ENCODE data around the gene UNC13D. TPM values are rescaled to one million over a fixed set of nuclear protein-coding genes. Genes with fewer than 3 reads are reported as not detected.

The UNC13D gene
- polyA plus RNA-seq, 1 donor from 2014 or later = 1.2 TPM

DNA sequence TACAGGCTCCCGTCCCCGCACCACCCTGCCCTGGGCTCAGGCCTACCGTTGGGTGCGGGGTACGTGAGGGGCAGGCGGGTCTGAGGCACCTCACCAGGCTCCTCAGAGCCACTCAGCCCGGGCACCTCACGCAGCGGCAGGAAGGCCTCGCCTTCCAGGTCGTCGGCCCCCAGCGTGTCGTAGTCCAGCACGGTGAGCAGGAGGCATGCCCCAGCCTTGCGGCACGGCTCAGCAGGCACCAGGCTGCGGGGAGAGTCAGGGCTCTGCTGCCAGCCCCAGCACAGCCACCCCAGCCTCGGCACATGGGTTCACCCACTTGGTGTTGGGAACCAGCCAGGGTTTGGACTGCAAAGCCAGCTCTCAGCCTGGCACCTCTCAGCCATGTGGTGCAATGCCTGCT, 15.5 kb downstream of the UNC13D start:
- Histone ChIP-seq H3K9me2 (ENCODE audit: insufficient read depth, low read length) (no peaks in the 10 kb centered on the region), H3K27me3 (ENCODE audit: insufficient read depth, low read depth, low read length) (no peaks in the 10 kb centered on the region), H3K79me2 (replicated peaks; ENCODE audit: insufficient read depth, low read length) (no peaks in the 10 kb centered on the region), H3K4me2 (ENCODE audit: low read length) (no peak overlapping the region), H3F3A (ENCODE audit: insufficient read depth, low read length, poor library complexity, severe bottlenecking) (no peaks in the 10 kb centered on the region), H3K36me3 (ENCODE audit: insufficient read depth, low read length) (no peaks in the 10 kb centered on the region), H2AFZ (ENCODE audit: low read depth, low read length) (no peak overlapping the region), H3K9me3 (ENCODE audit: low read length) (no peaks in the 10 kb centered on the region), H4K20me1 (ENCODE audit: insufficient read depth) (no peaks in the 10 kb centered on the region), H3K27ac (ENCODE audit: low read length) (no peak overlapping the region), H3K9ac (ENCODE audit: low read length) (no peak overlapping the region), H3K4me3 (ENCODE audit: low read length) (no peak overlapping the region)
- TF ChIP-seq EP300 (conservative IDR thresholded peaks at IDR 0.05; ENCODE audit: poor library complexity, severe bottlenecking) (no peak), POLR2AphosphoS5 (IDR thresholded peaks at IDR 0.05) (no peak), EZH2 (IDR thresholded peaks at IDR 0.05; ENCODE audit: borderline replicate concordance, insufficient read depth, low read length, poor library complexity, severe bottlenecking) (no peak), RAD21 (conservative IDR thresholded peaks at IDR 0.05) (no peak), MXI1 (conservative IDR thresholded peaks at IDR 0.05; ENCODE audit: poor library complexity, severe bottlenecking) (no peak), SMC3 (conservative IDR thresholded peaks at IDR 0.05; ENCODE audit: poor library complexity) (no peak), TAF1 (IDR thresholded peaks at IDR 0.05; ENCODE audit: low read depth) (no peak)
- TF ChIP-seq, protein P1, sequence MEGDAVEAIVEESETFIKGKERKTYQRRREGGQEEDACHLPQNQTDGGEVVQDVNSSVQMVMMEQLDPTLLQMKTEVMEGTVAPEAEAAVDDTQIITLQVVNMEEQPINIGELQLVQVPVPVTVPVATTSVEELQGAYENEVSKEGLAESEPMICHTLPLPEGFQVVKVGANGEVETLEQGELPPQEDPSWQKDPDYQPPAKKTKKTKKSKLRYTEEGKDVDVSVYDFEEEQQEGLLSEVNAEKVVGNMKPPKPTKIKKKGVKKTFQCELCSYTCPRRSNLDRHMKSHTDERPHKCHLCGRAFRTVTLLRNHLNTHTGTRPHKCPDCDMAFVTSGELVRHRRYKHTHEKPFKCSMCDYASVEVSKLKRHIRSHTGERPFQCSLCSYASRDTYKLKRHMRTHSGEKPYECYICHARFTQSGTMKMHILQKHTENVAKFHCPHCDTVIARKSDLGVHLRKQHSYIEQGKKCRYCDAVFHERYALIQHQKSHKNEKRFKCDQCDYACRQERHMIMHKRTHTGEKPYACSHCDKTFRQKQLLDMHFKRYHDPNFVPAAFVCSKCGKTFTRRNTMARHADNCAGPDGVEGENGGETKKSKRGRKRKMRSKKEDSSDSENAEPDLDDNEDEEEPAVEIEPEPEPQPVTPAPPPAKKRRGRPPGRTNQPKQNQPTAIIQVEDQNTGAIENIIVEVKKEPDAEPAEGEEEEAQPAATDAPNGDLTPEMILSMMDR (IDR thresholded peaks at IDR 0.05; ENCODE audit: poor library complexity, severe bottlenecking) = no peak
- TF ChIP-seq, protein P2, sequence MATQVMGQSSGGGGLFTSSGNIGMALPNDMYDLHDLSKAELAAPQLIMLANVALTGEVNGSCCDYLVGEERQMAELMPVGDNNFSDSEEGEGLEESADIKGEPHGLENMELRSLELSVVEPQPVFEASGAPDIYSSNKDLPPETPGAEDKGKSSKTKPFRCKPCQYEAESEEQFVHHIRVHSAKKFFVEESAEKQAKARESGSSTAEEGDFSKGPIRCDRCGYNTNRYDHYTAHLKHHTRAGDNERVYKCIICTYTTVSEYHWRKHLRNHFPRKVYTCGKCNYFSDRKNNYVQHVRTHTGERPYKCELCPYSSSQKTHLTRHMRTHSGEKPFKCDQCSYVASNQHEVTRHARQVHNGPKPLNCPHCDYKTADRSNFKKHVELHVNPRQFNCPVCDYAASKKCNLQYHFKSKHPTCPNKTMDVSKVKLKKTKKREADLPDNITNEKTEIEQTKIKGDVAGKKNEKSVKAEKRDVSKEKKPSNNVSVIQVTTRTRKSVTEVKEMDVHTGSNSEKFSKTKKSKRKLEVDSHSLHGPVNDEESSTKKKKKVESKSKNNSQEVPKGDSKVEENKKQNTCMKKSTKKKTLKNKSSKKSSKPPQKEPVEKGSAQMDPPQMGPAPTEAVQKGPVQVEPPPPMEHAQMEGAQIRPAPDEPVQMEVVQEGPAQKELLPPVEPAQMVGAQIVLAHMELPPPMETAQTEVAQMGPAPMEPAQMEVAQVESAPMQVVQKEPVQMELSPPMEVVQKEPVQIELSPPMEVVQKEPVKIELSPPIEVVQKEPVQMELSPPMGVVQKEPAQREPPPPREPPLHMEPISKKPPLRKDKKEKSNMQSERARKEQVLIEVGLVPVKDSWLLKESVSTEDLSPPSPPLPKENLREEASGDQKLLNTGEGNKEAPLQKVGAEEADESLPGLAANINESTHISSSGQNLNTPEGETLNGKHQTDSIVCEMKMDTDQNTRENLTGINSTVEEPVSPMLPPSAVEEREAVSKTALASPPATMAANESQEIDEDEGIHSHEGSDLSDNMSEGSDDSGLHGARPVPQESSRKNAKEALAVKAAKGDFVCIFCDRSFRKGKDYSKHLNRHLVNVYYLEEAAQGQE (IDR thresholded peaks at IDR 0.05; ENCODE audit: borderline replicate concordance) = no peak

DNA sequence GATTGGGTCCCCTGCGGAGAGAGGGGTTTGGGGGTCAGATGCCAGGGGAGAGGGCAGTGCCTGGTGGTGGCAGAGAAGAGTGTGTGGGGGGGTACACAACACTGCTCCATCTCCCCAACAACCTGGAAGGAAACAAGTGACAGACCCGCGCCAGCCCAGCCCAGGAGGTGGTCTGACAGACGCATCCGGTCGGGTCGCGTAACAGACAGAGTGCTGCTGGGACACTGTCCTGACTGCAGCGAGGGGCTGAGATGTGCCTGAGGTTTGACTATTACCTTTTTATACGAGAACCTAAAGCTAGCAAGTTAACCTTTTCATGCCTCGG, 16.2 kb downstream of the UNC13D start:
- Histone ChIP-seq H3K79me2 (replicated peaks; ENCODE audit: insufficient read depth, low read length) (no peaks in the 10 kb centered on the region), H3K4me2 (ENCODE audit: low read length) (no peak overlapping the region), H3K9me3 (ENCODE audit: low read length) (no peaks in the 10 kb centered on the region), H3K4me3 (ENCODE audit: low read length) (no peak overlapping the region), H4K20me1 (ENCODE audit: insufficient read depth) (no peaks in the 10 kb centered on the region), H3F3A (ENCODE audit: insufficient read depth, low read length, poor library complexity, severe bottlenecking) (no peaks in the 10 kb centered on the region), H2AFZ (ENCODE audit: low read depth, low read length) (no peak overlapping the region), H3K9ac (ENCODE audit: low read length) (no peak overlapping the region), H3K27me3 (ENCODE audit: insufficient read depth, low read depth, low read length) (no peaks in the 10 kb centered on the region), H3K27ac (ENCODE audit: low read length) (no peak overlapping the region), H3K9me2 (ENCODE audit: insufficient read depth, low read length) (no peaks in the 10 kb centered on the region), H3K36me3 (ENCODE audit: insufficient read depth, low read length) (no peaks in the 10 kb centered on the region)
- TF ChIP-seq RAD21 (conservative IDR thresholded peaks at IDR 0.05) (no peak), MXI1 (conservative IDR thresholded peaks at IDR 0.05; ENCODE audit: poor library complexity, severe bottlenecking) (no peak), TAF1 (IDR thresholded peaks at IDR 0.05; ENCODE audit: low read depth) (no peak), POLR2AphosphoS5 (IDR thresholded peaks at IDR 0.05) (no peak), EP300 (conservative IDR thresholded peaks at IDR 0.05; ENCODE audit: poor library complexity, severe bottlenecking) (no peak), SMC3 (conservative IDR thresholded peaks at IDR 0.05; ENCODE audit: poor library complexity) (no peak), EZH2 (IDR thresholded peaks at IDR 0.05; ENCODE audit: borderline replicate concordance, insufficient read depth, low read length, poor library complexity, severe bottlenecking) (no peak)
- TF ChIP-seq, protein P2 (IDR thresholded peaks at IDR 0.05; ENCODE audit: borderline replicate concordance) = no peak
- TF ChIP-seq, protein P1 (IDR thresholded peaks at IDR 0.05; ENCODE audit: poor library complexity, severe bottlenecking) = no peak
